Caki2 (cell line): ENCODE data around the gene KIFC3. TPM values are rescaled to one million over a fixed set of nuclear protein-coding genes. Genes with fewer than 3 reads are reported as not detected.
"Not testable (repeated sequence)": the region's sequence is repeated elsewhere in the genome, so short reads cannot be mapped to it uniquely, and the experiment has no call there.

Experiments used
- DNase-seq: peaks from one replicate; pipeline ENCODE4 v3.0.0-alpha.2; 2015; ENCODE audit warnings: low read depth
- in situ Hi-C: cut with HindIII; loops from 2 replicates; pipeline ENCODE4 v1.10.0; 2016; ENCODE audit warnings: low sequenced_read_pairs, low pct_unique_long_range_greater_than_20kb, mixed read lengths
- total RNA-seq: library from RNA; depleted of rRNA; stranded (reverse); fragments of >200 nt; shearing (Covaris generic); gene quantifications from 2 replicates; pipeline ENCODE4 v1.2.3, GENCODE V29; 2014; ENCODE audit warnings: low replicate concordance

KIFC3 gene
- total RNA-seq, 1 experiment from 2014 or later: 89.2 TPM

- no peak for DNase-seq
- in situ Hi-C loops: no loop called here
Measured at GRCh38 chr16:57751539-57752202, 50.6 kb downstream of the KIFC3 start.

- DNase-seq: no peak
- in situ Hi-C loops: no loop called here
Measured at GRCh38 chr16:57750796-57751538, 51.3 kb downstream of the KIFC3 start.

GRCh38 chr16:57749856-57750452 is 52.3 kb downstream of the KIFC3 start:
- DNase-seq: no peak
- in situ Hi-C loops: no loop called here

- DNase-seq: no peak
- in situ Hi-C loops: no loop called here
Measured at GRCh38 chr16:57749101-57749692, 53.1 kb downstream of the KIFC3 start.

GRCh38 chr16:57748596-57748995 is 53.7 kb downstream of the KIFC3 start:
- in situ Hi-C loops: no loop called here
- DNase-seq: no peak

GRCh38 chr16:57747996-57748395 is 54.3 kb downstream of the KIFC3 start:
- in situ Hi-C loops: no loop called here

GRCh38 chr16:57747496-57747895 is 54.8 kb downstream of the KIFC3 start:
- in situ Hi-C loops: no loop called here
- DNase-seq: no peak

More at GRCh38 chr16:57747996-57748395, 54.3 kb downstream of the KIFC3 start:
- DNase-seq: no peak

- in situ Hi-C loops: no loop called here
- no peak for DNase-seq
Measured at GRCh38 chr16:57747091-57747490, 55.2 kb downstream of the KIFC3 start.

GRCh38 chr16:57746316-57746715 is 56.0 kb downstream of the KIFC3 start:
- DNase-seq, in situ Hi-C loops: not testable (repeated sequence)

GRCh38 chr16:57745768-57746167 is 56.5 kb downstream of the KIFC3 start:
- no peak for DNase-seq
- in situ Hi-C loops: no loop called here

GRCh38 chr16:57744642-57744903 is 57.7 kb downstream of the KIFC3 start:
- no peak for DNase-seq
- in situ Hi-C loops: no loop called here

GRCh38 chr16:57743886-57744641 is 58.2 kb downstream of the KIFC3 start:
- DNase-seq: no peak
- in situ Hi-C loops: no loop called here

- in situ Hi-C loops: no loop called here
- no peak for DNase-seq
Measured at GRCh38 chr16:57743458-57743857, 58.8 kb downstream of the KIFC3 start.

- in situ Hi-C loops: no loop called here
- DNase-seq: no peak
Measured at GRCh38 chr16:57742543-57742942, 59.7 kb downstream of the KIFC3 start.

GRCh38 chr16:57741660-57742191 is 60.6 kb downstream of the KIFC3 start:
- in situ Hi-C loops: no loop called here
- DNase-seq: no peak

GRCh38 chr16:57740423-57741071 is 61.7 kb downstream of the KIFC3 start:
- no peak for DNase-seq
- in situ Hi-C loops: no loop called here

GRCh38 chr16:57739756-57740422 is 62.4 kb downstream of the KIFC3 start:
- in situ Hi-C loops: no loop called here
- no peak for DNase-seq
